Loucy (cell line): ENCODE measurements around the gene TMEM164.

Source experiments
- H2AFZ ChIP-seq: fragments of 200-600 bp; sonication (generic); 2 replicates; pipeline ENCODE4 v1.6.0; 2016; ENCODE audit warnings: antibody characterized with exemption, mild to moderate bottlenecking, low read length, moderate library complexity
- H3F3A ChIP-seq: fragments of 200-600 bp; 2 replicates; pipeline ENCODE4 v1.6.0; 2016; ENCODE audit warnings: antibody characterized with exemption, low read depth, mild to moderate bottlenecking
- H3K27me3 ChIP-seq: fragments of 200-600 bp; sonication (generic); 2 replicates; pipeline ENCODE4 v1.6.1; 2014; ENCODE audit warnings: low read length, mild to moderate bottlenecking; ENCODE audit not compliant: insufficient read depth, poor library complexity, severe bottlenecking
- H3K36me3 ChIP-seq: fragments of 200-600 bp; sonication (generic); 2 replicates; pipeline ENCODE4 v1.6.1; 2016; ENCODE audit warnings: low read length; ENCODE audit not compliant: insufficient read depth
- H3K4me1 ChIP-seq: fragments of 200-600 bp; sonication (generic); 2 replicates; pipeline ENCODE4 v1.5.1; 2014; ENCODE audit warnings: low read length, mild to moderate bottlenecking; ENCODE audit not compliant: insufficient read depth, poor library complexity, severe bottlenecking
- H3K4me2 ChIP-seq: fragments of 200-600 bp; sonication (generic); 2 replicates; pipeline ENCODE4 v1.6.0; 2014; ENCODE audit warnings: antibody characterized with exemption, low read length, low read depth, mild to moderate bottlenecking; ENCODE audit not compliant: poor library complexity, severe bottlenecking
- H3K4me3 ChIP-seq: fragments of 200-600 bp; sonication (generic); 2 replicates; pipeline ENCODE4 v1.5.1; 2014; ENCODE audit warnings: low read length, mild to moderate bottlenecking, mixed read lengths; ENCODE audit not compliant: poor library complexity, severe bottlenecking
- H3K79me2 ChIP-seq: fragments of 200-600 bp; sonication (generic); 2 replicates; pipeline ENCODE4 v1.6.1; 2014; ENCODE audit warnings: low read length; ENCODE audit not compliant: insufficient read depth
- H3K9ac ChIP-seq: fragments of 200-600 bp; sonication (generic); 2 replicates; pipeline ENCODE4 v1.6.0; 2014; ENCODE audit warnings: mild to moderate bottlenecking, low read depth, low read length, moderate library complexity; ENCODE audit not compliant: poor library complexity, severe bottlenecking
- H3K9me2 ChIP-seq: fragments of 200-600 bp; sonication (generic); replicated peaks from 2 replicates; pipeline ENCODE4 v1.6.1; 2016; ENCODE audit warnings: low read depth, low read length, mixed read lengths
- H3K9me3 ChIP-seq: fragments of 200-600 bp; sonication (generic); 2 replicates; pipeline ENCODE4 v1.6.1; 2014; ENCODE audit warnings: mild to moderate bottlenecking, antibody characterized with exemption, low read length, low read depth; ENCODE audit not compliant: insufficient read depth
- H4K20me1 ChIP-seq: fragments of 200-600 bp; sonication (generic); 2 replicates; pipeline ENCODE4 v1.6.0; 2014; ENCODE audit warnings: antibody characterized with exemption, low read length, mild to moderate bottlenecking; ENCODE audit not compliant: insufficient read depth, poor library complexity, severe bottlenecking
- CTCF ChIP-seq: fragments of 200-600 bp; sonication (generic); conservative IDR thresholded peaks from 2 replicates; pipeline ENCODE4 v1.5.1; 2014; ENCODE audit warnings: mild to moderate bottlenecking, antibody characterized with exemption, low read length
- EZH2phosphoT487 ChIP-seq: fragments of 200-600 bp; IDR thresholded peaks from 2 replicates; pipeline ENCODE4 v1.6.1; 2018; ENCODE audit warnings: antibody characterized with exemption, mild to moderate bottlenecking, moderate library complexity, borderline replicate concordance

Gene TMEM164

DNA sequence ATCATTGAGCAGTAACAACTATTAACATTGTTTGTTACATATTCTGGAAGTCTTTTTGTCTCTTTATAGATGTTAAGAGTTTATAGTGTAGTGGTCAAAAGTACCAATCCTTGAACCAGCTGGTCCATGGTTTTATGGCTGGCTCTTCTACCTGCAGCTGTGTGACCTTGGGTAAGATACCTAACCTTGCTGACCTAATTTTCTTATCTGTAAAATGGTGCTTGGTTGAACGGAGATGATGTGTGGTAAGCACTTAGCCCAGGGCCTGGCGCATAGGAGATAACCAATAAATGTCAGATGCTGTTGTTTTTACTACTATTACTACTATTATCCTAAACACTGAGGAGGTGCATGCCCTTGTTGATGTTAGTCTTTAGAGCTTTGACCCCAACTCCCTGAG is 116.6 kb downstream of the TMEM164 start:
- no peak overlapping the region for H2AFZ ChIP-seq
- H3K4me2 ChIP-seq: no peak overlapping the region
- H3K36me3 ChIP-seq: peaks cover 19% of the 10 kb centered on the region; the same call in 1 of the 2 replicates
- TF ChIP-seq CTCF (no peak), EZH2phosphoT487 (no peak)
- H3K9ac ChIP-seq: no peak overlapping the region
- H3F3A ChIP-seq: no peaks in the 10 kb centered on the region
- H4K20me1 ChIP-seq: no peaks in the 10 kb centered on the region
- H3K4me3 ChIP-seq: no peak overlapping the region
- no peaks in the 10 kb centered on the region for H3K27me3 ChIP-seq
- H3K9me2 ChIP-seq: no peaks in the 10 kb centered on the region
- H3K4me1 ChIP-seq: no peaks in the 10 kb centered on the region
- 0 out of 2 replicates have a peak, but pooled peaks cover 4% of the 10 kb centered on the region for H3K79me2 ChIP-seq
- no peaks in the 10 kb centered on the region for H3K9me3 ChIP-seq

DNA sequence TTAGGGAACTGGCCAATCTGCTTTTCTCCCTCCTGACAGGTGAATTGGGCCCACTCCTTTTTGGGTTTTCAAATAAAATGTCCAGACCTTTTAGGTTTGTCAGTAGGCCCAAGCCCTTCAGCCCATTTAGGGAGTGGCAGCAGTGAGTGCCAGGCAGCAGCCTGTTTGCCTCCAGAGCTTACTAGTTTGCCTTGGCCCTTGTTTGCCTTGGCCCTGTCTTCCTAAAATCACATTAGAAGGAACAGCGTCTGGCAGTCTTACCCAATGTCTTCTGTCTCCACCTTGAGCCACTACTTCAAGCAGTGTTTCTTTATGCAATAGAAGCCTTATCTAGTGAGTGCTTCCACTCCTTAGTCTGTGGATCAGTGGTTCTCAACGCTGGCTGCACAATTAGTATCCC is 117.1 kb downstream of the TMEM164 start:
- Histone ChIP-seq H3K9me2 (no peaks in the 10 kb centered on the region), H3K27me3 (no peaks in the 10 kb centered on the region), H3K4me3 (no peak overlapping the region), H4K20me1 (no peaks in the 10 kb centered on the region), H3K79me2 (0 out of 2 replicates have a peak, but pooled peaks cover 4% of the 10 kb centered on the region), H3K4me1 (no peaks in the 10 kb centered on the region), H3K9me3 (no peaks in the 10 kb centered on the region), H2AFZ (no peak overlapping the region), H3K4me2 (no peak overlapping the region), H3K36me3 (peaks cover 15% of the 10 kb centered on the region; the same call in 1 of the 2 replicates), H3K9ac (no peak overlapping the region), H3F3A (no peaks in the 10 kb centered on the region)
- no peak for TF ChIP-seq EZH2phosphoT487
- TF ChIP-seq CTCF: no peak

DNA sequence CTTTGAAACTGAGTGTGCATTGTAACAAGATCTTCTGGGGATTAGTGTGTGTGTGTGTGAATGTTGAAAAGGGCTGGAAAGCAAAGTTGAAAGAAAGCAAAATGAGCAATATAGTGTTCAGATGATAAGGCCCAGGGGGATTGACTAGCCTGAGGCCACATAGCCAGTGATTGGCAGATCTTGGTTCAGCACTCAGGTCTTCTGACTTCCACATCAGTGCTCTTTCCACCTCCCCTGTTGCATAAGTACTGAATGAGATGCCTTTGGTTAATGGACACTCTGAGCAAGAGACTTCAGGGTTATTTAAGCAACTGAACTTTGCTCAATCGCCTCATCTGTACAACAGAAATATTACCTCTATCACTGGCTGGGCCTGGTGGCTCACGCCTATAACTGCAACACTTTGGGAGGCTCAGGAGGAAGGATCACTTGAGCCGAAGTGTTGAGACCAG is 120.4 kb downstream of the TMEM164 start:
- Histone ChIP-seq H3K9me2 (no peaks in the 10 kb centered on the region), H3K27me3 (no peaks in the 10 kb centered on the region), H3K79me2 (no peaks in the 10 kb centered on the region), H4K20me1 (no peaks in the 10 kb centered on the region), H3K4me2 (no peak overlapping the region), H3F3A (no peaks in the 10 kb centered on the region), H3K9ac (no peak overlapping the region), H3K4me3 (no peak overlapping the region), H2AFZ (no peak overlapping the region), H3K9me3 (no peaks in the 10 kb centered on the region), H3K4me1 (no peaks in the 10 kb centered on the region), H3K36me3 (peaks cover 13% of the 10 kb centered on the region; the same call in 1 of the 2 replicates)
- no peak for TF ChIP-seq EZH2phosphoT487
- no peak for TF ChIP-seq CTCF
